T-helper 1 cell (primary cell): Measurements from ENCODE around the gene TMEM182.

ENCODE experiments used
- DNase-seq, 5 donors: peaks; one replicate each; pipeline ENCODE4 v3.0.0-alpha.2; 2012 to 2020

Gene TMEM182

DNA sequence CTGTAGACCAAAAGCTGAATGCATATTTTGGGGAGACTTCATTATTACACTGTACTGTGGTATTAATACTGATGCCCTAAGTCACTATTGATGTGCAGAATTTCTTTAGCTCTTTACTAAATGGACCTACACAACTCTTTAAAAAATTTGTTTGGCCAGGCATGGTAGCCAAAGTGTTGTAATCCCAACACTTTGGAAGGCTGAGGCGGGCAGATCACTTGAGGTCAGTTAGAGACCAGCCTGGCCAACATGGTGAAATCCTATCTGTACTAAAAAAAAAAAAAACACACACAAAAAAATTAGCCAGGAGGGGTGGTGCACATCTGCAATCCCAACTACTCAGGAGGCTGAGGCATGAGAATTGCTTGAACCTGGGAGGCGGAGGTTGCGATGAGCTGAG is 6.4 kb downstream of the TMEM182 start:
- DNase-seq, result no peak

DNA sequence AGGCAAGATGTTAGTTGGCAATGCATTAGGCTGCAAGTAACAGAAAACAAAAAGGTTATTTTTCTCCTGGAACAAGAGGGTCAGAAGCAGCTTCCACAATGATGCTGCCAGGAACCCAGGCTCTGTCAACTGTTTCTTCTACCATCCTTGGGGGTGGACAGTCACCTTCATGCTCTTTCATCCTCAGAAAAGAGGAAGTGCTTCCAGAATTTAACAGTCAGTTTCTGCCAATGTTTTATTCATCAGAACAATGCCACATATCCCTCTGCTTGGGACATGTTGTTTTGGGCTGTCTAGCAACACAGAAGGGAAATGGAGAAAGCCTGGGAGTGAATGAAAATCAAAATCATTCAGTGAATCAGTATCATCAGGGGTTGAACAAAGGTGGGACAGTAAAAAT is 7.1 kb downstream of the TMEM182 start:
- DNase-seq, result no peak

DNA sequence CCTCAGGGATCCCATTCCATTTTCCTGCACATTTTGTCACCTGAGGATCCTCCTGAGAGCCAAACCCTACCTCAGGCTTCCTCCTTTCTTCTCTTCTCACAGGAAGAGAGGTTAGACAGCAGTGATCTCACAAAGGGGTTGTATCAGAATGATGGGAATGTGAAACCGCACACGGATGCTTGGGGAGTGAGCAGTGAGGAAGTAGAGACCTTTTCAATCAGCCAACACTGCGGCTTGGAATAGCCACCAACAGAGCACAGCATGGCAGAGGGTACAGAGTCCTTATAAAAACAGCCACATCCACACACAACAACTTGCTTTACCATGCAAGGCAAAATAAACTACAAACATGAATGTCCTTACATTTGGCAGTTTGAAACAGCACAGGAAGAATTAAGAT is 8.7 kb downstream of the TMEM182 start:
- no peak for DNase-seq

DNA sequence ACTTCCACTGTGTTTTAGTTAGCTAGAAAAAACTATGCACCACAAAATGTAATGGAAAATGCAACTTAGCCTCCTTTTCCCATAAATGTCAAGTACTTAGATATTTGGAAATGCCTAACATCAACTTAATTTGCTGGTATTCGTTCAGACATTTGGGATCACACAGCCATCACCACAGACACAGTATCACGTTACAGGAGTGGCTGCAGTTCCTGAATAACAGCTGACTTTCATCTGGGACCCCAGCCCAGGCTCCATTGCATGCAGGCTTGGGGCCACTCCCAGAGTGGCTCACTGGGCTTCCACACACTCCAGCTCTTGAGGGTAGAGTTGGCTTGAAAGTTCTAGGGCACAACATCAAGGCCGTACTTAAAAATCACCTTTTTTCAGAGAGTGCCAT is 9.3 kb downstream of the TMEM182 start:
- DNase-seq, result no peak

DNA sequence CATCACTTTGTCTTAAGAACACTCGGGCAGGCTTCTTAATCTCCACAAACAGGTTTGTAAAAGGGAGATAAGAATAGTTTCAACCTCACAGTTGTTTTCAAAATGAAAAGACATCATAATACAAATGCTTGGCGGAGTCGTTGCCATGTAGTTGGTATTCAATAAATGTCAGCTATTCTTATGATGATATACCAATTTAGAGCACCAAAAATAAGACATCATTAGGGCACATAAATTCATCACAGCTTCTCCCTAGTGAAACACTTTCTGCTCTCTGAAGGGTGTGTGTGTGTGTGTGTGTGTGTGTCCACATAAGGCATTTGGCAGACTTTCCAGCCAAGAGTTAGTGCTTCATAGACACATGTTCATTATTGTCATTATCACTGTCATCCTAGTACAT is 10.8 kb downstream of the TMEM182 start:
- no peak for DNase-seq

DNA sequence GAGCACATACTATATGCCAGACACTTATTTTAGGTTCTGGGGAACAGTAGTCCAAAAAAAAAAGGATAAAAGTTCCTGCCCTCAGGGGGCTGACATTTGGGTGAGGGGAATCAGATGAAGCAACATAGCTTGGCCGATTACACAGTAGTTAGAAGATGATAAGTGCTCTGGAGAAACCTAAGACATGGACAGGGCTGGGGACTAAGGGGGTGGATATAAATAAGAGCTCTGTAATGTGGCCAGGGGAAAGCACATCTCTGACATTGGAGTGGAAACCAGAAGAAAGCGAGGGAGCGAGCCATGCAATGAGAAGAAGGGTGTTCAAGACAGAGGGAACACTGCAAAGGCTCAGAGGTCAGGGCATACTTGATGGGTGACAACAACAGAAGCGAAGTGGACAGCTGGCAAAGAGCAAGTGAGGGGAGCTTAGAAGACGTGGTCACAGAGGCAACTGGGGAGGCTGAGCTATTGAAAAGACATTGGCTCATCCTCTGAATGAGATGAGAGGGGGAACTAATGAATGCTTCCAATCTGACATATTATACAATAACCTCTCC is 11.4 kb downstream of the TMEM182 start:
- DNase-seq, result no peak

DNA sequence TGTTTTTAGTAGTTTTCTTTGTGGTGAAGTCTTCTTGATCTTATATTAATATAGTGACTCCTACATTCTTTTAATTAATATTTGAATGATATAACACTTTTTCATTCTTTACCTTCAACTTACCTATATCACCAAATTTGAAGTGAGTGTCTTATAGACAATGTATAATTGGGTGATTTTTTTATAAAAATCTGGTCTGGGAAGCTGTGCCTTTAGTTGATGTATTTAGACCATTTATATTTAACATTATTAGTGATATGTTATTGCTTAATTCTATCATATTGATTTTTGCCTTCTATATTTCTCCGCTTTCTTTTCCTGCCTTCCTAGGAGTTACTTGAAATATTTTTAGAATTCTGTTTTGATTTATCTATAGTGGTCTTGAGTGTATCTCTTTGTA is 16.4 kb downstream of the TMEM182 start:
- no peak for DNase-seq

DNA sequence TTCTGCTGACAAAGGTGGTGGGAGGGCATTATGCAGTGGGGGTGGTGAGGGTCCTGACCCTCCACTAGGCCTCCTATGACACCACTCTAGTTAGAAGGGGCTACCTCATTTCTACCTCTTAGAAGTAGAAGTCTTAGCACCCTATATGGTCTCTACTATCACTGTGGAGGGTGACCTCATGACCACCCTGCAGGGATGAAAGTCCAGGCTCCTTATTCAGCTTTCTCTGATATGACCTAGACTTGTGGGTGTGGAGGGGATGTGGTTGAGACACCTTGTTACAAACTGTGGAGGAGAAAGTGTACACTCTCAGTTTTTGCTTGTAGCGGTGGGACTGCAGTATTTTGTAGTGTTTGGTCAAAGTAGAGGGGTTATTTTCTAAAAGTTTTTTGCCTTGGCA is 18.6 kb downstream of the TMEM182 start:
- DNase-seq, result no peak

DNA sequence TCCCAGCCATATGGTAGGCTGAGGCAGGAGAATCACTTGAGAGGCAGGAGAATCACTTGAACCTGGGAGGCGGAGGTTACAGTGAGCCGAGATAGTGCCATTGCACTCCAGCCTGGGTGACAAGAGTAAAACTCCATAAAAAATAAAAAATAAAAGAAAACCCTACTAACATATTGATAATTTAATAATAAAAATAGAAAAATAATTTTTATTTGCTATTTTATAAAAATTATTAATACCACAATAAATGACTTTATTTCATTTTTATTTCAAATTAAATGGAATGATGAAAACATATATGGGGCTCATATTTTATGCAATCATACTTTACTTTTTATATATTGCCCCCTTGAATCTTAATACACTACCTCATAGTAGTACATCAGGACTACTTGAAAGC is 20.4 kb downstream of the TMEM182 start:
- no peak for DNase-seq

DNA sequence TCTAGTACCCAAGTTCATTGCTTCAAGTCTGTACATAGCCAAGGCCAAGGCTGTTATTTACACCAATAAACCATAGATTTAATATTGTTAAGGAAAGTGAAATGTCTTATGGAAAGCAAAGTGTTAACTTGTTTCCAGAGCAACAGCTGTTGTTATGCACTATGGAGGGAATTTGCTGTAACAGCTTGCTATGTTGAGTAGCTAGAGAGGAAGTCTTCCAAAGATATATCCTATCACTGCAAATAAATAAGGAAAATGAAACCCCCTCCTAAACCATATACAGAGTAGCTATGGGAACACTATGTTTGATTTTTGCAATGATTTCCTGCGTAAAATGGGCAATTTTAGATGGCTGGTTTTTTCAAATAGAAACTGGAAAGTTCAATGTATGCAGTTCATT is 21.1 kb downstream of the TMEM182 start:
- DNase-seq, result no peak

DNA sequence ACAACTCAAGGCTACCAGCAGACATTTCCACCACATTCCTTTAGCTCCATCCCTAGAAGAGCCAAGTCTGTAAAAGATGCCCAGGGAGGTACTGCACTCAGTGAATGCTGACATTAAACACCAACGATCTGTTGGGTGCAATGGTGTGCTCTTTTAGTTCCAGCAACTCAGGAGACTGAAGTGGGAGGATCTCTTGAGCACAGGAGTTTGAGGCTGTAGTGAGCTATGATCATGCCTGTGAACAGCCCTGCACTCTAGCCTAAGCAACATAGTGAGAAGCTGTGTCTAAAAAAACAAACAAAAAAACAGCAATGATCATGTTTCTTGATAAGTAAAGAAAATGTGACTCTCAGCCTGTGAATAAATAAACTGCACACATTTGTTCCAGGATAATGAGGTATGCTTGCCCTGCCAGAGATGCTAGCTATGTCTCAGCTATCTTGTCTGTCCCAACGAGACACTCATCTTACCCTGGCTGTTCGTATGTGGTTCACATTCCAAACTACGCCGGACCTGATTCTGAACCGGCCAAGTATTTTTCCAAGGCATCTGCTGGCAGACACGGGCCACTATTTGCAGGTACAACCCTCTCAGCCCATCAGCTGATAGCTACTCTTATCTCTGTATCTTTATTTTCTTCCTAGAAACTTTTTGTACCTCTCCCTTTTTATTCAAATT is 21.8 kb downstream of the TMEM182 start:
- DNase-seq, result no peak

DNA sequence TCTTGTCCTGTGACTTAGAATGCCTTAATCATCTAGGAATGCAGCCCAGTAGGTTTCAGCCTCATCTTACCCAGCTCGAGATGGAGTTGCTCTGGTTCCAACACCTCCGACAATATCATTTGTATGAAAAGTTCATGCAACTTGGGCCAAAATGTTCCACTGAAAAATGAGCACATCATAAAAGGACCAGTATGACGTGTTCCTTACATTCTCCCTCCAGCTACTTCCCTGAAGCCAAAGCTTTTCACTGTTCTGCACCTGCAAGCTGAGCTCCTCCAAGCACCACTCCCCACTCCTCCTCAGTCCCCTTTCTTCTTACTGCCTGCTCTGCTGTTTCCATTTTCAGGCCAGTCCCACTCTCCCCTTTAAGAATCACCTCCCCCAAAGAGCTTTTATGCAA is 23.1 kb downstream of the TMEM182 start:
- DNase-seq, result no peak

DNA sequence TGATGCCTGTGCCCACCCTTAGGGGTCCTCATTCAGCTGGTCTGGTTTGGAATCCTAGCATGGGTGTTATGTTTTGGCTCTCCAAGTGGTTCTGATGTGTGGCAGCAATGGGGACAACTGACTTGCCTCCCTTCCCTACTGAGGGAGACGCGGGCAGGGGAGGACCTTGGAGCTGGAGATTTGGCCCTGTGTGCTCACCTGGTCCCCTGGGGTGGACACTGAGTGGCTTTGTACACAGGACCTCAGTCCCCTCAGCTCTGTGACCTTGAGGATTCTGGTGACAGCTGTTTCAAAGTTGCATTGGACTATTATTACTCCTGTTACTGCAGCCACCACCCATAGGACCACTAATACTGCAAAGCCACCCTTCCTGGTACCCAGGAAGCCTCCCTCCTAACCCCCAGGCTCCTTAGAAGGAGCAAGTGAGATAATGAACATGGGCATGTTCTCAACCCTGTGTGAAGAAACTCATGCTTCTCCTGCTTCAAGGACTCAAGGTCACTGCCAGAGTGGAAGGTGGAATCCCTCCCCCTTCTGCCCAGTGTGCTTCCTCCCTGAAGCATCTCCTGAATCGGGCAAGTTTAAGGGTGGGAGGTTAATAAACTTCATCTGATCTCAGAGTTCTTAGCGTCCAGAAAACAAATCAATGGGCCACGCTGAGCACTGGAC is 26.5 kb downstream of the TMEM182 start:
- DNase-seq, result no peak

DNA sequence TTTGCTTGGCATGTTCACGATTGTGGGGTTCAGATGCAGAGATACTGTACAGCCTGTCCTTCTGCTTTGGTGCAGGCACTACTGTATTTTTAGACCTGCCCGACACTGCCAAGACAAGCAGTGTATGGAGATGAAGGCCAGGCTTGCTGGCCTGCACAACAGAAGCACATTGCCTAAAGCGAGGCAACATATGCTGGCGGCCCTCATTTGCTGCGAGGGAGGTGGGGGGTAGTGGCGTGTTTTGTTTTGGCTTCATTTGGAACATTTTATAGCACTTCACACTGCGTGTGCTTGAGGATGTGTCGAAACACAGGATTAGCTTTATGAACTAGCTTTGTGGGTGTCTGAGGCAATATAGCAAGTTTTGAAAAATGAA is 27.0 kb downstream of the TMEM182 start:
- DNase-seq, result no peak

DNA sequence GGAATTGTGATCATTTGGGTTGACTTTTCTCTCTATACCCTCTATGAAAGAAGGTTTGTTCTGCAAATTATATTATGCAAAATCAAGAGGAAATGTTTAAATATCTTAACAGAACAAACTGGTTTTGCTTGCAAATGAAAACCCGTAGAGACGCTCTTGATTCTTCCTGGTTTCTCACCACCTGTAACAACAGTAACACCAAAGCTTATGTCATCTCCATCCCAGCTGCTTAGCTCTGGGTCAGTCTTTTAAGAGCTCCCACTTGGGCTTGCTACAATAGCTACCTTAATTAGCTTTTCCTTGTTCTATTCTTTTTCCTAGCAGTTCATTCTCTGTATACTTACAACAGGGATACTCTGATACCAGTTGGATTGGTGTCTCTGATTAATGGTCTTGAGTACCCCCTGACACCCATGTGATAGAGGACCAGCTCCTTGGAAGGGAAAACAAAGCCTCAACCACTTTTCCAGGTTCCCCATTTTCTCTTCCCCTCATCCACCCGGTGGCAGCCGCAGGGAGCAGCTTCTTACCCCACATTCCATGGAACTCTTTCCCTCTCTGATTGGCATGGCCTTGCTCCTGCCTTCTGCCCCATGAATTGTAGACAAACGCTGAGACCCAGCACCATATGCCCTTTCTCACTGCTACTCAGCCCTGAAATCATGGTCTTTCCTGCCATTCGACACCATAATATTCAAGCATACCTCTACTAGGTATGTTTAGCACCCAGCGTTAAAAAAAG is 27.7 kb downstream of the TMEM182 start:
- DNase-seq, result no peak

DNA sequence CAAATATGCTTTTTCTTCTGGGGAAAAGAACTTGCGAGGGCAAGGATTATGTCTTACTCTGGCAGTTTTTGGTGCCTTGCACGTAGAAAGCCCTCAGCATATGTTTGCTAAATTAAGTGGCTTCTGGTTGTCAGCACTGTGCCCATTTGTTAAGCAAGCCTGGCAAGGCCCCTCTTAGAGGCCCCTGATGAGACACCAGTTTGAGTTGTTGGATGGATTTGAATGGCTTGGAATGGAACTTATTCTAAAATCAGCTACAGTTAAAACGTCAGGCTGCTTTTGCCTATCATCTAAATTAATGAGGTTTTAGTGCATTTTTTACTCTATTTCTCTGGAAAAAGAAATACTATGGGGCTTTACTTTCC is 28.2 kb downstream of the TMEM182 start:
- DNase-seq, result no peak

DNA sequence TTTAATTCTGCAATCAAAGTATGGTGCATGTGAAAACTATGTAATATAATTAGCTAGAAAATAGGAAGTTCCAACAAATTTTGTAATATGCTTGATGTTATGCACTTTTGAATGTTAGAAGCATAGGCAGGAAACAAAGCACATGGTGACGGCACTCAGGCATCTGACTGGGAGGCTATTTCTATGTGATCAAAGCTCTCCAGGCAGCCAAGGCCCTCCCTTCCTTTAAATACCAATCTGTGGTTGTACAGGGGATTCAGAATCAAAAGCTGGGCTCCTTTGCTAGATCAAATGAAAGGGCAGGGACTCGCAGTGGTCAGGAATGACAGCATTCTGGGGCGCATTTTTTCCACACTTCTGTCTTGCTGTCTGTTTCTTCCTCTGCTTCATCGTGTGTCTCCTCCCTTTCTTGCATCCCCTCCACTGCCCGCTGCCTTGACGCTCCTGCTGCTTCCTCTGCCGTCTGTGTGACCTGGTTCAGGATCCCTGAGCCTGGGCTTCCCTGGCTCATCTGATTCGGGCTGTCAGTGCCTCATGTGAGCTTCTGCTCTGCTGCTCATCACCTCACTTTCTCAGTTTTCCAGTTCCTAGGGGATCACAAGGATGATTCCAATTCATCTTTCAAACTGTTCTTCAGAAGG is 30.9 kb downstream of the TMEM182 start:
- DNase-seq, result no peak

DNA sequence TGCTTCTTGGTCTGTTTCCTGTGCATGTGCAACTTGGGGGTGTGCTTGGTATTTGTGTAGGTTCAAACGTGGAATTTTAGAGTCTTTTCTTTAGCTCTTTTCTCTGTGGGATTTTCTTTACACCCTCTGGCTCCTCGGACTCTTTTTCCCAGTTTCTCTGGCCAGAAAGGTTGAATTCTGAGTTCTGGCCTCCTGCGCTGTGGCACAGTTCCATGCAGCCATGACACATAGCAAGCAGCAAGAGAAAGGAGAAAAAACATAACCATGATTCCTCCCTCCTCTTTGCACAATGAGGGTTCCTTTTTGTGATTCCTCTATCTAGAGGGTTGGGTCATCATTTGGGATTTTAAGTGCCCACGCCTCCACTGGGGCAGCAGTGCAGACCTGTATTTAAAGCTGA is 33.8 kb downstream of the TMEM182 start:
- no peak for DNase-seq

DNA sequence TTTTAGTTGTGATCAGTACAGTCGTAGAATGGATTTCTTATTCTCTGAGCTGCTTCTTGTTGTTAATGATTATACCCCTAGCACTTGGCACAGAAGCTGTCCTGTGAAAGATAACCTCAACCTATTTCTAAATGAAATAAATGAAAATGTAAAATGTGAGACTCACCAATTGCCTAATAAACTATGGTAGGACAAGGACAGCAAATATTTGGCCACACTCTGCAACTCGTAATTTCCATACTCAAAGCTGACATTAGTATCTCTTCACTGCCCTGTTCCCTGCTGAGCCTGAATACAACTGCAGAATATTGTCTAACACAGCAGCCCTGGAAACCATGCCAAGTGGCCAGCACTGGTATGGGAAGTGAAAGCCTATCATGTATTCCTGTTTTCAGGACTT is 34.5 kb downstream of the TMEM182 start:
- DNase-seq, result no peak

DNA sequence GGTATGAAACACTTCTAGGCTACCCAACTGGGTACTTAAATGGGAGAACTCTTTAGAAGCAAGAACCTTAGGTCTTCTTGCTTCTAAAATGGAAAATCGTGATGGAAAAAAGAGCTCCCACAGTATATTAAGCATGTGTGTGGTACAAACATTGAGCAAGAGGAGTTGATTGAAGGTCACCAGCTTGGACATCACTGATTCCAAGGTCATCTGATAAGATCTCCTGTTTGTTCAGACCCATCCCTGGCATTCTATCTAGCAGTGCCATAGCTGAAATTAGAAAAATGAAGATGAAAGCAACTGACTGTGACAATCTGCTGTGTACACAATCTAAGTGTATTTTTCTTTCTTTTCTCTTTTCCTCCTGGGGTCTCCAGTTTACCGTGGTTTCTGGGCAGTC is 35.7 kb downstream of the TMEM182 start:
- no peak for DNase-seq

DNA sequence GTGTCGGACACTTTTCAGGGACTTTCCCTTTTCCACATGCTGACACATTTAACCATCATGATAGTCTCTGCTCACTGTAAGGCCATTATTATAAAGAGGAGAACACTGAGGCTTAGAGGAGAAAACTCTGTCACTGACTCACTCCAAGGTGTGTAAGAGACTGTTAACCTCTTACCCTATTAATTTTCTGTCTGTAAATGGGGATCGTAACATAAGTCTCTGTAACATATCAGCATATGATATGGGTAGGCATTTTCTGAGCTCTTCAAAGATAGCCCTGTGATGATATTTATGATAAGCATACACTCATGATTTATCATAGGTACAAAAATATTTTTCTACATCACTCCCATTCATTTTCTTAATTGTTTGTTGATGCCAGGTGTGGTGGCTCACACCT is 36.4 kb downstream of the TMEM182 start:
- DNase-seq, result no peak

DNA sequence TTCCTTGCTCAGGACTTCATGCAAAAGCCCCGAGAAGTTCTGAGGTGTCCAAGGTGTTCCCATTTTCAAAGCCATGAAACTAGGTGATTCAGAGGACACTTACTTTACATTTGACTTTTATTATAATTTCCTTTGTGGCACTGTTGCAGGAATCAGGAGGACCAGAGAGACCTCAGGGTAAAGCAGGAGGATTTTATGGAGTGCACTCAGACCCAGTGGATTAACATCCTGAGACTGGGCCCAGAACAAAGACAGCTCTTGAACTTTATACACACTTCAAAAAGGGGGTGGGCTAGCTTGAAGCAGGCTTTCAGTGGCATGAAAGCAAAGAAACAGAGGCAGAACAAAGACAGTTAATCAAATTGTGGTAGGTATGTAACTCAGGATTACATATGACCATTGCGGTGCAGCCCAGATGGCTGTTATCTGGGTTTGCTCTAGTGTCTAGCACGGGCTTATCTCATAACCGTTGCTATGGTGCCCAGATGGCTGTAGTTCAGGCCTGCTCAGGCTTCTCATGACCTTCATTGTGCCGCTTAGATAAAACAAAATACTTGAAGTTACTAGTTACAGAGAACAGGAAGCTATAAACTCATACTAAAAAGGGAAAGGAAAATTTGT is 39.4 kb downstream of the TMEM182 start:
- DNase-seq, result no peak
